ENCODE data around the gene AAR2.

The AAR2 gene

GRCh38 chr20:36235892-36236785, at the start of gene AAR2:
Gene AAR2 (plus strand): TSS chr20:36236478. CDS start chr20:36239869, 3,391 bp downstream.
- DNase-seq (ENCODE audit: low read depth, low spot score) = peak; percentile 49

- DNase-seq (ENCODE audit: low read depth, low spot score) = no peak
Observed at GRCh38 chr20:36193977-36194712, 42.1 kb upstream of the AAR2 start.

GRCh38 chr20:36196676-36197075, 39.6 kb upstream of the AAR2 start:
- no peak for DNase-seq (ENCODE audit: low read depth, low spot score)

GRCh38 chr20:36197271-36197670, 39.0 kb upstream of the AAR2 start:
- DNase-seq (ENCODE audit: low read depth, low spot score) = no peak

GRCh38 chr20:36199345-36200257, 36.7 kb upstream of the AAR2 start:
- DNase-seq (ENCODE audit: low read depth, low spot score) = peak; percentile 46

- DNase-seq (ENCODE audit: low read depth, low spot score) = no peak
Observed at GRCh38 chr20:36200451-36200850, 35.8 kb upstream of the AAR2 start.

GRCh38 chr20:36201198-36201597, 35.1 kb upstream of the AAR2 start:
- DNase-seq (ENCODE audit: low read depth, low spot score) = no peak

GRCh38 chr20:36202891-36203338, 33.4 kb upstream of the AAR2 start:
- DNase-seq (ENCODE audit: low read depth, low spot score) = peak; percentile 62

GRCh38 chr20:36203861-36204260, 32.4 kb upstream of the AAR2 start:
- DNase-seq (ENCODE audit: low read depth, low spot score) = no peak

- no peak for DNase-seq (ENCODE audit: low read depth, low spot score)
Observed at GRCh38 chr20:36205026-36205425, 31.3 kb upstream of the AAR2 start.

- no peak for DNase-seq (ENCODE audit: low read depth, low spot score)
Observed at GRCh38 chr20:36206068-36206467, 30.2 kb upstream of the AAR2 start.

- no peak for DNase-seq (ENCODE audit: low read depth, low spot score)
Observed at GRCh38 chr20:36206641-36207040, 29.6 kb upstream of the AAR2 start.

- no peak for DNase-seq (ENCODE audit: low read depth, low spot score)
Observed at GRCh38 chr20:36207602-36208001, 28.7 kb upstream of the AAR2 start.

GRCh38 chr20:36208257-36208656, 28.0 kb upstream of the AAR2 start:
- DNase-seq (ENCODE audit: low read depth, low spot score) = no peak

GRCh38 chr20:36210436-36211021, 25.7 kb upstream of the AAR2 start:
- no peak for DNase-seq (ENCODE audit: low read depth, low spot score)

GRCh38 chr20:36213362-36213761, 22.9 kb upstream of the AAR2 start:
- DNase-seq (ENCODE audit: low read depth, low spot score) = no peak

GRCh38 chr20:36214684-36215256, 21.5 kb upstream of the AAR2 start:
- DNase-seq (ENCODE audit: low read depth, low spot score) = no peak

- DNase-seq (ENCODE audit: low read depth, low spot score) = no peak
Observed at GRCh38 chr20:36215778-36216177, 20.5 kb upstream of the AAR2 start.

GRCh38 chr20:36216314-36217025, 19.8 kb upstream of the AAR2 start:
- no peak for DNase-seq (ENCODE audit: low read depth, low spot score)

GRCh38 chr20:36217226-36217625, 19.1 kb upstream of the AAR2 start:
- DNase-seq (ENCODE audit: low read depth, low spot score) = no peak
